Natural killer cell (primary cell): ENCODE measurements around the gene C22orf15. TPM values are rescaled to one million over a fixed set of nuclear protein-coding genes. Genes with fewer than 3 reads are reported as not detected.

Experiments used
- ATAC-seq, 3 donors: fragments of 150-1000 bp in 2 of 3; fragments of 200-7000 bp in 1 of 3; cut with Tn5 transposase; 1 replicate in 1 of 3; 2 replicates in 2 of 3; pipeline ENCODE4 v1.10.0; 2021; ENCODE audit warnings: mild to moderate bottlenecking in 2 of 3, moderate library complexity in 2 of 3
- DNase-seq, 2 donors: peaks; one replicate each; pipeline versions ENCODE4 v3.0.0 to v3.0.0-alpha.2; 2013 to 2021; ENCODE audit warnings: mixed read lengths in 1 of 2
- H3K27ac ChIP-seq: one replicate; pipeline ENCODE4 v1.5.1; 2013; ENCODE audit warnings: mild to moderate bottlenecking, low read length
- H3K27me3 ChIP-seq: one replicate; pipeline ENCODE4 v1.6.1; 2013; ENCODE audit warnings: low read length; ENCODE audit not compliant: control insufficient read depth, insufficient read depth
- H3K36me3 ChIP-seq: one replicate; pipeline ENCODE4 v1.6.1; 2013; ENCODE audit warnings: low read length; ENCODE audit not compliant: control insufficient read depth, insufficient read depth
- H3K4me1 ChIP-seq: one replicate; pipeline ENCODE4 v1.6.1; 2013; ENCODE audit warnings: low read length; ENCODE audit not compliant: control insufficient read depth, insufficient read depth
- H3K4me3 ChIP-seq: one replicate; pipeline ENCODE4 v1.5.1; 2013; ENCODE audit warnings: low read length
- H3K9me3 ChIP-seq: one replicate; pipeline ENCODE4 v1.6.1; 2013; ENCODE audit warnings: low read length; ENCODE audit not compliant: control insufficient read depth, insufficient read depth
- H3K27ac Mint-ChIP-seq, 2 donors: one replicate each; pipeline ENCODE4 v1.8.0; 2022; ENCODE audit warnings: mild to moderate bottlenecking in 2 of 2, mixed read lengths in 2 of 2, moderate library complexity in 1 of 2
- H3K27me3 Mint-ChIP-seq, 2 donors: one replicate each; pipeline ENCODE4 v1.8.0; 2022; ENCODE audit warnings: low read depth in 2 of 2, mixed read lengths in 2 of 2
- H3K36me3 Mint-ChIP-seq: one replicate; pipeline ENCODE4 v1.8.0; 2022; ENCODE audit warnings: mixed read lengths
- H3K4me1 Mint-ChIP-seq, 2 donors: one replicate each; pipeline ENCODE4 v1.8.0; 2022; ENCODE audit warnings: mixed read lengths in 2 of 2
- H3K4me3 Mint-ChIP-seq: one replicate; pipeline ENCODE4 v1.8.0; 2022; ENCODE audit warnings: mild to moderate bottlenecking, moderate library complexity, mixed read lengths
- H3K9me3 Mint-ChIP-seq, 2 donors: one replicate each; pipeline ENCODE4 v1.8.0; 2022; ENCODE audit warnings: mixed read lengths in 2 of 2
- CTCF ChIP-seq: fragments of 200-600 bp; IDR thresholded peaks from one replicate; pipeline ENCODE4 v1.8.0; 2022; ENCODE audit warnings: antibody characterized with exemption
- WGBS: methylation state at CpG from one replicate; pipeline ENCODE4 v1.1.7; 2013; ENCODE audit warnings: missing lambda C conversion rate; ENCODE audit not compliant: insufficient coverage; 5-methylcytosine and 5-hydroxymethylcytosine counted together
- intact Hi-C: fragments of 100-400 bp; cut with micrococcal nuclease; formaldehyde crosslinking; loops from one replicate; pipeline ENCODE4 v1.14.2; 2022
- total RNA-seq, 4 donors: library from RNA; stranded (reverse); fragments of 120-200 nt in 1 of 4; gene quantifications; one replicate each; pipeline versions ENCODE4 v1.2.3 to v1.2.4, GENCODE V29; 2013 to 2022

C22orf15 gene
- total RNA-seq, 3 donors from 2014 or later (not counting 1 experiment from before 2014, with no cell fraction given), result not detected

- peaks cover 16 to 40% of the 10 kb centered on the region in 2 donors for H3K4me1 Mint-ChIP-seq
- no peak overlapping the region for H3K27ac ChIP-seq
- ATAC-seq (no peak), DNase-seq (no peak)
- H3K27me3 ChIP-seq, result no peaks in the 10 kb centered on the region
- H3K27ac Mint-ChIP-seq, result no peak overlapping the region
- H3K36me3 ChIP-seq, result no peaks in the 10 kb centered on the region
- H3K27me3 Mint-ChIP-seq, result no peaks in the 10 kb centered on the region
- no peaks in the 10 kb centered on the region for H3K36me3 Mint-ChIP-seq
- intact Hi-C loops, result loop anchor here (5.0 kb wide), 1 partner anchor 82 kb away; no protein-coding TSS in a partner anchor
- peak overlapping the region; percentile 65 for H3K4me3 Mint-ChIP-seq
- H3K9me3 ChIP-seq, result no peaks in the 10 kb centered on the region
- no peaks in the 10 kb centered on the region for H3K9me3 Mint-ChIP-seq
- no peak for TF ChIP-seq CTCF
- peaks cover 62% of the 10 kb centered on the region for H3K4me1 ChIP-seq
- WGBS, result 88% methylated on average over 9 of the region's 9 CpGs
- no peak overlapping the region for H3K4me3 ChIP-seq
Observed at GRCh38 chr22:23764899-23765881, 2.4 kb downstream of the C22orf15 start.

DNA sequence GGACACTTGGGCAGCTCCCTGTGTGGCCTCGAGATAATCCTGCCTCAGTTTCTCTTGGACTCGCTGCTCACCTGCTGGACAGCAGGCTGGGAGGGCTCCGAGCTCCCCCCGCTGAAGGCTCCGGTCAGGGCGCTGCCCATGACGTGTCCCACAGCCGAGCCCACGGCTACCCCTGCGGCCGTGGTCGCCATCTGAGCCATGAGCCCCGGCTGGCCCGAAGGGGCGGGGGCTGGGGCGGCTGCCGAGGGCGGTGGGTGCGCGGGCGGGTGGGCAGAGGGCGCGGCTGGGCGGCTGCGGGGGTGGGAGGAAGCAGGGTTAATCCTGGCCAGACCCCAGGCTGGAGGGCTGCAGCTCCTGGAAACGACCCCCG is 4.5 kb downstream of the C22orf15 start:
- ATAC-seq, result peak in 1 of 3 donors; percentile 2

GRCh38 chr22:23767673-23768548 is 5.1 kb downstream of the C22orf15 start, which contains the start of gene CHCHD10:
CHCHD10 (minus strand) TSS chr22:23767972; CDS start chr22:23767874, 98 bp downstream.
- Mint-ChIP-seq H3K27me3 (no peaks in the 10 kb centered on the region), H3K4me1 (peaks cover 16 to 42% of the 10 kb centered on the region in 2 donors)
- H3K4me1 ChIP-seq, result peaks cover 77% of the 10 kb centered on the region

More for the DNA sequence above, 4.5 kb downstream of the C22orf15 start:
- TF ChIP-seq CTCF, result no peak
- H3K4me1 Mint-ChIP-seq, result peaks cover 16 to 48% of the 10 kb centered on the region in 2 donors
- H3K9me3 Mint-ChIP-seq, result no peaks in the 10 kb centered on the region
- H3K27ac ChIP-seq, result no peak overlapping the region
- H3K4me1 ChIP-seq, result peaks cover 77% of the 10 kb centered on the region
- intact Hi-C loops, result loop anchor here (5.0 kb wide), 1 partner anchor 80 kb away; no protein-coding TSS in a partner anchor
- no peaks in the 10 kb centered on the region for H3K27me3 ChIP-seq
- no peaks in the 10 kb centered on the region for H3K9me3 ChIP-seq
- 10% methylated on average over 27 of the region's 27 CpGs for WGBS
- peak overlapping the region; percentile 49 for H3K4me3 Mint-ChIP-seq
- no peak for DNase-seq
- H3K27me3 Mint-ChIP-seq, result no peaks in the 10 kb centered on the region
- no peak overlapping the region for H3K27ac Mint-ChIP-seq
- H3K36me3 ChIP-seq, result no peaks in the 10 kb centered on the region
- H3K36me3 Mint-ChIP-seq, result no peaks in the 10 kb centered on the region
- peak overlapping the region; percentile 57 for H3K4me3 ChIP-seq

More at GRCh38 chr22:23767673-23768548, 5.1 kb downstream of the C22orf15 start, which contains the start of gene CHCHD10:
- Mint-ChIP-seq H3K27ac (peak within 1 kb of the TSS in 1 of 2 donors; percentile 72), H3K36me3 (no peaks in the 10 kb centered on the region), H3K9me3 (no peaks in the 10 kb centered on the region), H3K4me3 (peak within 1 kb of the TSS; percentile 78)
- peak within 1 kb of the TSS; percentile 49 for H3K27ac ChIP-seq
- peak within 1 kb of the TSS; percentile 57 for H3K4me3 ChIP-seq
- no peaks in the 10 kb centered on the region for H3K36me3 ChIP-seq
- ATAC-seq (peak; percentile 70 to 82 (median 72)), DNase-seq (peak; percentile 73 to 83)
- intact Hi-C loops, result loop anchor here (5.0 kb wide), 1 partner anchor 79 kb away; no protein-coding TSS in a partner anchor
- 1% methylated on average over 63 of the region's 63 CpGs for WGBS
- no peaks in the 10 kb centered on the region for H3K9me3 ChIP-seq
- peak; percentile 65 for TF ChIP-seq CTCF
- no peaks in the 10 kb centered on the region for H3K27me3 ChIP-seq
